NCI-H2196 treated with DMSO at 0.1 percent for 48 hours (cell line): ENCODE measurements around the gene PNMA1.

Source experiments
- DNase-seq: peaks from one replicate; lab custom pipeline; 2025; ENCODE audit not compliant: unreplicated experiment; lab: John Stamatoyannopoulos, UW

PNMA1 gene

DNA sequence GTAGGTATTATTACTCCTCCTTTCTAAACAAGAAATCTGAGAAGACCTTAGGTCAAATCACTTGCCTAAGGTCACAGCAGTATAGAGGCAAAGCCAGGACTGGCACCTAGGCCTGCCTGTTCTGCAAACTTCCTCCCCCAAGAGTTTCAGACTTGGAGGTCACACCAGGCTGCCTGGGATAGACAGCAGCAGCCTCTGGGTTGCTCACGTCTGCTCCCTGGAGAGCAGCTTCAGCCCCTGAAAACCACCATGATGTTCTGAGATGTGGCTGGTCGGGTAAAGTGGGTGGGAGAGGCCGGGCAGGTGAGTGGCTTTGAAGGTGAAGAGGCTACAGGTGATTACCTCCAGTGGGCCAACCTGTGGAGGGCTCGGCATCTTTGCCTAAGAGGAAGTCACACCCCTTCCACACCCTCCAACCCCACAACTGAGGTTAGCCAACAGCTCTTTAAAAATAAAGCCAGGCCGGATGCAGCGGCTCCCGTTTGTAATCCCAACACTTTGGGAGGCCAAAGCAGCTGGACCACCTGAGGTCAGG, 37.0 kb upstream of the PNMA1 start:
- DNase-seq = no peak

DNA sequence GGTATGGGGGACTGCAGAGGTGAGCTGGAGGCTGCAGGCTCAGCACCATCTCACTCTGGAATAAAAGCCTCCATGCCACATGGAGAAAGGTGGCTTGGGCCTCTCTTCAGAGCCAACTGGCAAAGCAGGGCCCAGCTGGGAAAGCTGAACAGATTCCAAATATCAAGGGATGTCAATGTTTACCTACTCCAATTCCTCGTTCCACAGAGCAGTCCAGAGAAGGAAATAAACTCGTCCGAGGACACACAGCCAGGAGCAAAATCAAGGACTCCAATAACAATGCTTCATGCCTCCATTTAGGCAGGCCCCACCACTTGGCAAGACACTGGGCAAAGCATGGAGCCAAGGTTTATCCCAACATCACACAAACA, 36.3 kb upstream of the PNMA1 start:
- DNase-seq = no peak

DNA sequence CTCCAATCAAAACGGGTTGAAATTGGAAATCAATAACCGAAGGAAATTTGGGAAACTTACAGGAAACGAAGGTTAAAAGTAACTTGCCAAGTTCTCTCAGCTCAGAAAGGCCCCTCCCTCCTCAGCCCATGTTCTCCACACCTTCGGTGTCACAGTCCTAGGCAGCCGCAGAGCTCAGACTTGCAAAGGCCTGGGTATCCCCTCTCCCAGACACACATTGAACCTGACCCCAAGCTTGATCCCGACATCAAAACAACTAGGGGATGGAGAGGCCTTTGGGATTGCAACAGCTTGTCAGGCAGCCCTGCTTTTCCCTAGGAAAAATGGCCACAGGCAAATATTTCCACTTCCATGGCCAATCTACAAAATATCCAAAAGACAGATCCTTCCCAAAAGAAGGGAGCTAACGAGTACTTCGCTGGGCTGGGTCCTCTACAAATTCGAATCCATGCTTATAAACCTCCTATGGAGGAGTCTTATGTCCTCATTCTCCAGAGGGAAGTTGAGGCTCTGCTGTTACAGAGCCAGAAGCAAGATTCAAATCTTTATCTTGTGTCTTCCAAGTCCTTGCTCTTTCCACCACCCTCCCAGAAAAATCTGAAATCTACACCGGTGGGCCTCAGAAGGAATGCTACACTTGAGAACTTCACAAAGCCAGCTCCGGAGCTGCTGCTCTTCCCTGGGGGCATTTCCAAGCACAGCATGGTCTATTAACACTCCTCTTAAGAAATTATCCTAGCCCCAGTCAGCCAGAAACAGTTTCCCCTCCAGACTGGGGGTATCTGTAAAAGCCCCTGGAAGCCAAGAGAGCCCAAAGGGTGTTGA, 35.7 kb upstream of the PNMA1 start:
- DNase-seq = no peak

DNA sequence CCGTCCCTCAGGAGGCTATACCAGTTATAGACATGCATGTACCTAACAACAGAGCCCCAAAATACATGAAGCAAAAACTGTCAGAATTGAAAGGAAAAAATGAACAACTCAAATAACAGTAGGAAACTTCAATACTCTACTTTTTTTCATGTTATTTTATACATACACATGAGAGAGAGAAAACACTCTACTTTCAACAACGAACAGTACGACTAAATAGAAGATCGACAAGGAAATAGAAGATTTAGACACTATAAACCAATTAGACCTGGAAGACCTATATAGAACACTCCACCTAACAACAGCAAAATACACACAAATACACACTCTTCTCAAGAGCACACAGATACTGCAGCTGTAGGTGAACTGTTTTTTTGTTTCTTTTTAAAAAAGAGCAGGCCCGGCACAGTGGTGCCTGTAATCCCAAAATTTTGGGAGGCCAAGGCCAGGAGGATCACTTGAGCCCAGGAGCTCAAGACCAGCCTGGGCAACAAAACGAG, 34.7 kb upstream of the PNMA1 start:
- no peak for DNase-seq

DNA sequence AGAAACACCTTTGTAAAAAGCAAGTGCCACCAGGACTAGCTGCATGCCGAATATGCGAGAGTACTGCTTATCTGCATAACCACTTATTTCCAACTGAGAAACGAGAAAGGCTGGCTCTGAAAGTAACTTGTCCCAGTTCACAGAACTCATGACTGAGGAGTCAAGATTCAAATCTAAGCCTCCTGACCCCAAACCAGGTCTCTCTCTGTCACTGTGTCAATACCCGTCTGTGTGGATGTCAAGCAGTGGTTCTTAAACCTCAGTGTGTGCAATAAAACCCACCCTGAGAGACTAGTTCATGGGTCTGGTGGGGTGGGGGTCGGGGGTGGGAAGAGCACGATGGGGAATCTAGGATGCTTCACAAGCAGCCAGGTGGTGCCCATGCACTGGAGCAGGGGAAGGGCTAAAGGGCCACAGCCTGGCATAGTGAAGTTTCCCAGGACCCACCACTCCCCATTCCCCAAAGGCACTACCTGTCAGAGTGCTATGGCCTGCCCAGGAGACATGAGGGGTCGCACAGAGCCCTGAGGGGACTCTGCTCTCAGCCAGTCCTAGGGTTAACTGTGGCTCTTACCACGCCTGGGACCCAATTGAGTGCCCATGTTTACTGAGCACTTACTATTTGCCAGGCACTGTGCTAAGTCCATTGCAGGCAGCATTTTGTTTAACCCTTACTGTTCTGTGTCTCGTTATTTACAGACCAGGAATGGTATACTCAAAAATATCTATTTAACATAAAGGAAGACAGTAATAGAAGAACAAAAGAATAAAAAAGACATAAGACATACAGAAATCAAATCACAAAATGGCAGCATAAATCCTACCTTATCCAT, 33.4 kb upstream of the PNMA1 start:
- DNase-seq = no peak

DNA sequence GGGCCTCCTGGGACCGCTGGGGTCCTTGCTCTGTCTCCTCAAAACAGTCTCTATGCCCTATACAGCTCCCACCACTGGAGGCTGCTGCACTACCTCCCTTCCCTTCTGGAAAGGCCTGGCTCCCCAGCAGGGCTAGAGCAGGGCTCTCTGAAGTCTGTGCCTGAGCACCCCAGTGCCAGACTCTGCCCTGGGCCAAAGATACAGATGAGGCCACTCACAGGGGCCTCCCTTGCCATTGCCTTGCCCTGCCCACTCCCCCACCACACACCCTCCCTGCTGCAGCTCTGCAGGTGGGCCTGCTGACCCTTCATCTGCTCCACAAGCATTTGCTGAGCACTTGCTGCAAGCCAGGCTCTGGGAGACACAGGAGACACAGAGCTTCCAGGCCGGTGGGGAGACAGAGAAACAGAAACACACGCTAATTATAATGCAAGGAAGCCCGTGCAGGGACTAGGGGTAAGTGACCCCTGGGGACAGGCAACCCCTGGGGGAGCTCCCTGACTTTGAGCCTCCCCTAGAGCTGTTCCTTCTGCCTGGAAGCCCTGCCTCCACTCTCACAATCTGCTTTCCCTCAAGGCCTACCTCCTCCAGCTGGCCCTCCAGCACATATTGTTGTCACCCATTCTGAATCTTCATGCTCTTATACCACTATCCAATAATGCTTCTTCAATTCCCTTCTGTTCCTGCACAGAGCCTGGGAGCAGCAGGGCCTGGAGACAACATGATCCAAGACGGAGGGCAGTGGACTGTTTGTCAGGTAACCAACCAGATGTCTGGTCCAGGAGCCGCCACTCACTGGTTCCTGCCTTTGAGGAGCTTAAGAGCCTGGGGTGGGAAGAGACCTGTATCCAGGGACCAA, 32.6 kb upstream of the PNMA1 start:
- DNase-seq = no peak

- no peak for DNase-seq
Measured at GRCh38 chr14:73745571-73746519, 31.7 kb upstream of the PNMA1 start.

DNA sequence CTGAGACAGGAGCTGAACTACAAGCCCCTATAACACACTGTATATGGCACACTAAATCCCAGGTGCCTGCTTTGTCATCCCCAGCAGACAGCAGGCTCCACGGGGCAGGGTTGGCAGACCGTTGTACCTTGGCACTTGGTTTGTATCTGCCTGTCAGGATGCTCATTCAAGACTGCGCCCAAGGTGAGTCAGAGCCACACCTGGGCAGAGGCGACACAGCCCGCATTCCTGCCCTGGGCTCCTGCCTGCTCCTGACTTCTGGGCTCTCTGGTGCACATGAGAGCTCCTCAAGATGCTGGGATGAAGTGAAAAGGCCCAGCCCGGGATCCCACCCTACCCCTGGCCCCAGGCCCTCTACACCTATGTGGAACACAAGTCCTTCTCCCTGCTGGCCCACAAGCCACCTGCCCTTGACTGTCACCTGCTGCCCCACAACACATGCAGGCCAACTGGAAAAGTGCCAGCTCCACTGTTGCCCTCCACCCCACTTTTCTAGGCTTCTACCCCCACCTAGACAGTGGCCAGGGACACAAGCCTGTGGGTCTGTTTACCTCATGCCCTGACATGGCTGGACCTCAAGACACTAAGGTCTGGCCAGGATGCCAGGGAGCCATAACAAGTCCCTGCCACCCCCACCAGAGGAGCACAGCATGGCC, 30.8 kb upstream of the PNMA1 start:
- no peak for DNase-seq

DNA sequence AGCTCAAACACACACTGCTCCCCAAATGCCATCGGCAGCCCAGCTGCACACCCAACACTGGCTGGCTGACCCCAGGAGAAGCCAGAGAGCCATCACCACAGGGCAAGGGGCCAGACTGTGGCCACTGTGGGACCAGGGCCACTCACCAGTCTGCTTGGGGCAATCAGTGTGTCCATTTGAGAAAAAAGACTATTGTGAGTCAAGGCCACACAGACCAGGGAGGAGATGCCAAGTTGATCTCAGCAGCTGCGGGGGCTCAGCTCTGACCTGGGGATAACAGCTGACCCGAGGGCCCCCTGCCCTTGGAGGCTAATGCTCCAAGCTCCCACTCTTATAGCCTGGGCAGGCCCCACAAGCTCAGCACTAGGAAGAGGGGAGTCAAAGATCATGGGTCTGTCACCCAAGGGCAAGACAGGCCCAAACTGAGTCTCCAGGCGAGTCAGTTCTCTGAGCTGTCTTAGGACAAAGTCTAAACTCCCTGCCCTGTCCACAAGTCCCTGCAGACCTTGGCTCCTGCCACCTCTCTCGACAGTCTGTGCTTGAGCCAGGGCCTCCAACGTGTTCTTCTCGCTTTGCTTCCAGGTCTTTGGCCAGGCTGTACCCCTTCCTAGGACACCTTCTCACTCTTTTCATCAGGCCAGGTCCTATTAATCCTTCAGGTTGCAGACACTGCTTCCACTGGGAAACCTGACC, 30.1 kb upstream of the PNMA1 start:
- DNase-seq = no peak

GRCh38 chr14:73743431-73743931, 29.3 kb upstream of the PNMA1 start:
- no peak for DNase-seq

GRCh38 chr14:73742520-73743238, 28.5 kb upstream of the PNMA1 start:
- DNase-seq = no peak

DNA sequence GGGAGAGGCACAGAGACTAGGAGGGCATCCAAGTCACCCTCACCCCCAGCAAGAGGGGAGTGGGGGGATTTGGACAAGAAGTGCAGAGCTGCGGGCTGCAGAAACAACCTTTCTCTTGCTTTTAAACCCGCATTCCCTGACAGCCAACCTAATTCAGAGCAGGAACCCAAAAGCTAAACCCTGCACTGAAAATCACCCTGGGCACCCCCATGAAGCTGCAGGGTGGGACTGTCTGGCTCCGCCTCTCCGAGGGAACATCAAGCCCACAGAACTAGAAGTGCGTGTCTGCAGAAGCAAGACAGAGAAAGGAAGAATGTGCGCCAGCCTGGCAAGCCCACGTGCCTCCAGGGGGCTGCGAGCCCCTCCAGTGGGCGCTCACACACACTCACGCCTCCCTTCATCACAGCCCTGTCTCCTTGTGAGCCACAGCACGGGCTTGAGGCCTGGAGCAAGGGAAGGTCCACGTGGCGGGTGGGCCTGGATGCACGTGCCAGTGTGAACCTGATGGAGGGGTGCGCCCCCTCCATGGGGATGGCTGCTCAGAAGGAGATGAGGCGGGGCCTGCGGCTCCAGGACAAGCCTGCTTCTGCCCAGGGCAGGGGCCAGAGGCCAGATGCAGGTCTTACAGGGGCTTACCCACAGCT, 27.8 kb upstream of the PNMA1 start:
- DNase-seq = no peak

DNA sequence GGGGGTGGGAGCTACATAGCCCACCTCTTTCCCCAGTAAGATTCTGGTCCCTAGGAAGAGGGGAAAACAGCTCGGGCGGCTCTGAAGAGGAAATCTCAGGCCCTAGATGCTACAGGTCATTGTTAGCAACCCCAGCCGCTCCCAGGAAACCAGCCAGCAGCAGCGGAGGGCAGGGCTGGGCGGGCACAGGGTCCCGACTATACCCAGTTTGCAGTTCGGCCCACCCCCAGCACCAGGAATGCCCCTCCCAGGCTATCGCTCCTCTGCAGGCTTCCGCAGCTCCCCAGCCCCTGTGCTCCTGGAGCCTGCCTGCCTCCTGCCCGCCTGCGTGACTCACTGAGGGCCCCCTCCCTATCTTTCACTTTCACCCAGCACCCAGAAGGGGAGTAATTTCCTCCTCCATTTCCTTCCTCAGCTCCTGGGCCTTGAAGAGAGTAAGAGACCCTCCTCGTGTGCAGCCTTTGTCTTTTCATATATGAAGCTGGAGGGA, 27.2 kb upstream of the PNMA1 start:
- DNase-seq = no peak

DNA sequence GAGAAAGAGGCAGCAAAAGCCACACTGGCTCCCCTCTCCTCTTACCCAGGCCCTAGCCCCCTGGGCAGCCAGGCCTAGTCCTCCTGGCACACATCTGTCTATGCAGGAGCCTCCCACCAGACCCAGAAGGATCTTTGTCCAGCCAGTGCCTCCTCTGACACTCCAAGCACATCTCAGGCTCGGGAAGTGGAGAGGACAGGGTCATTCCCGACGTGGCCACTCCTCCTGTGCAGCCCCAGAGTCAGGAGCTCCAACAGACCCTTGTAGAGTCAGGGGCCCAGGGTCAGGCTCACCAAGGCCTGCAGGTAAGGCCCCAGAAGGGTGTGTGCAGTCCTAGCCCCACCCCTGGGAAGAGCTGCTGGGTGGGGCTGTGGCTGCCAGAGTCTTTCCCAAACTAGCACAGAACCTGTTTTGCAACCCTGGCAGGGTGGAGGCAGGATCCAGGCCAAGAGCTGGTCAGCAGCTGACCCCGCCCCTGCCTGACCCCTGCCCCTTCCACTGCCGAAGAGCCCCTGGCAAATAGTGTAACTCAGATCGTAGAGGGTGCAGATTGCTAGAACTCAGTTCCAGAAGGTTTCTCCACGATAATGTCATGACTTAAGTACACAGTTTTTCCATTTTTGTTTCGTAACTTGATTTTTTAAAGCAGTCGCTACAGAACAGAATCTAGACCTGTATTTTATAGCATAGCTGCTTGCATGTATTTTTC, 26.6 kb upstream of the PNMA1 start:
- no peak for DNase-seq

DNA sequence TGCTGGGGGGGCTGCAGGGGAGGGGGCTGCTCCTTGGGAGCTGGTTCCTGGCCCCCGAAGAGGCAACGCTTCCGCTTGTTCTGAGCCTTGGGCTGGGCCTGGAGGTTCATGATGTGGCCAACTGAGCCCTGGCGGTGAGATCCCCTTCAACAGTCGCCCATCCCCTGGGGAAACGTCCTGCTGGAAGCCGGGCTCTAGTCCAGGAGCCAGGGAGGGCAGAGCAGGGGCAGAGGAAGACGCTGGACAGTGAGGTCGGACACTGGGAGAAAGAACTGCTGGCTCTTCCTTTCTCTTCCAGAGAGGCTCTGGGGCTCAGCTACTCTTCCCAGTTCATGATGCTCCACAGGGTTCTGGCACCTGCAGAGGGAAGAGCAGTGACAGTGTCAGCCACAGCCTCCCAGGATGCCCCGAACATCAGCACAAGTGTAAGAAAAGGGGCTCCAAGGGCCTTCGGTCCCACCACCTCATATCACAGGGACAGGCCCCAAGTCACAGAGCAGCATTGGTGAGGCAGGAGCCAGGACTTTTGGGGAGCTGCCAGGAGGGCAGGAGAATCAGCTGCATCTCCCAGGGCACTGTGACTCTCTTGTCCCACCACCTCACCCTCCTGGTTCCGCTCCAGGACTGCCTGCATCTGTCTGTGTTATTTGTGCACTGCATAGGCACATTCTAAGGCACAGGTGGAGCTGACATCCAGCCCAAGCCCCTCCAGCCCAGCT, 25.9 kb upstream of the PNMA1 start:
- no peak for DNase-seq
